ENCODE results near the gene MACROD1.

The MACROD1 gene

DNA sequence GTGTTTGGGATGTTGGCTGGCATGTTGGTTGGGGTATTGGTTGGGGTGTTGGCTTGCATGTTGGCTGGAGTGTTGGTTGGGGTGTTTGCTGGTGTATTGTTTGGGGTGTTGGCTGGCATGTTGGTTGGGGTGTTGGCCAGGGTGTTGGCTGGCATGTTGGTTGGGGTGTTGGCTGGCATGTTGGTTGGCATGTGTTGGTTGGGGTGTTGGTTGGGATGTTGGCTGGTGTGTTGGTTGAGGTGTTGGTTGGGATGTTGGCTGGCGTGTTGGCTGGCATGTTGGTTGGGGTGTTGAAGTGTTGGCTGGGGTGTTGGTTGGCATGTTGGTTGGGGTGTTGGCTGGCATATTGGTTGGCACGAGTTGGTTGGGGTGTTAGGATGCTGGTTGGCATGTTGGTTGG lies 155.1 kb downstream of the MACROD1 start:
- H3K36me3 Mint-ChIP-seq (ENCODE audit: low read depth), result no peaks in the 10 kb centered on the region
- H3K9me3 Mint-ChIP-seq, result peaks cover 9% of the 10 kb centered on the region
- H3K4me3 Mint-ChIP-seq, result no peak overlapping the region
- TF ChIP-seq, protein P1, sequence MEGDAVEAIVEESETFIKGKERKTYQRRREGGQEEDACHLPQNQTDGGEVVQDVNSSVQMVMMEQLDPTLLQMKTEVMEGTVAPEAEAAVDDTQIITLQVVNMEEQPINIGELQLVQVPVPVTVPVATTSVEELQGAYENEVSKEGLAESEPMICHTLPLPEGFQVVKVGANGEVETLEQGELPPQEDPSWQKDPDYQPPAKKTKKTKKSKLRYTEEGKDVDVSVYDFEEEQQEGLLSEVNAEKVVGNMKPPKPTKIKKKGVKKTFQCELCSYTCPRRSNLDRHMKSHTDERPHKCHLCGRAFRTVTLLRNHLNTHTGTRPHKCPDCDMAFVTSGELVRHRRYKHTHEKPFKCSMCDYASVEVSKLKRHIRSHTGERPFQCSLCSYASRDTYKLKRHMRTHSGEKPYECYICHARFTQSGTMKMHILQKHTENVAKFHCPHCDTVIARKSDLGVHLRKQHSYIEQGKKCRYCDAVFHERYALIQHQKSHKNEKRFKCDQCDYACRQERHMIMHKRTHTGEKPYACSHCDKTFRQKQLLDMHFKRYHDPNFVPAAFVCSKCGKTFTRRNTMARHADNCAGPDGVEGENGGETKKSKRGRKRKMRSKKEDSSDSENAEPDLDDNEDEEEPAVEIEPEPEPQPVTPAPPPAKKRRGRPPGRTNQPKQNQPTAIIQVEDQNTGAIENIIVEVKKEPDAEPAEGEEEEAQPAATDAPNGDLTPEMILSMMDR (IDR thresholded peaks at IDR 0.05), result no peak
- peaks cover 61% of the 10 kb centered on the region for H3K4me1 Mint-ChIP-seq
- H3K27me3 Mint-ChIP-seq (ENCODE audit: low read depth, poor library complexity), result peaks cover 74% of the 10 kb centered on the region
- no peak for DNase-seq
- H3K27ac Mint-ChIP-seq, result no peak overlapping the region

DNA sequence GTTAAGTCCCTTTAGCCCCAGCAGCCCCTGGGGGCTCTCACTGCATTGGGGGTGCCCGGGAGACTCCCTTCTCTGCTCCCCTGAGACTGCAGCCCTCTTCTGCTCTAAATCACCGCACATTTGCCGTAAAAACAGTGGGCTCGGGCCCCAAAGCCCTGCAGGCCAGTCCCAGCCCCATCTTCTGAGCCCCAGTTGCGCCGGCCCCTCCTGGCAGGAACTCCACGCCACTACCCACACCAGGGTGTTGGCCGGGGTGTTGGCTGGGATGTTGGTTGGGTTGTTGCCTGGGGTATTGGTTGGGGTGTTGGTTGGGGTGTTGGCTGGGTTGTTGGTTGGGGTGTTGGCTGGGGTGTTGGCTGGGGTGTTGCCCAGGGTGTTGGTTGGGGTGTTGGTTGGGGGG lies 156.2 kb downstream of the MACROD1 start:
- DNase-seq, result no peak
- peaks cover 77% of the 10 kb centered on the region for H3K27me3 Mint-ChIP-seq (ENCODE audit: low read depth, poor library complexity)
- peaks cover 53% of the 10 kb centered on the region for H3K4me1 Mint-ChIP-seq
- H3K4me3 Mint-ChIP-seq, result no peak overlapping the region
- no peak overlapping the region for H3K27ac Mint-ChIP-seq
- no peaks in the 10 kb centered on the region for H3K36me3 Mint-ChIP-seq (ENCODE audit: low read depth)
- H3K9me3 Mint-ChIP-seq, result peaks cover 9% of the 10 kb centered on the region
- TF ChIP-seq, protein P1 (IDR thresholded peaks at IDR 0.05), result no peak

DNA sequence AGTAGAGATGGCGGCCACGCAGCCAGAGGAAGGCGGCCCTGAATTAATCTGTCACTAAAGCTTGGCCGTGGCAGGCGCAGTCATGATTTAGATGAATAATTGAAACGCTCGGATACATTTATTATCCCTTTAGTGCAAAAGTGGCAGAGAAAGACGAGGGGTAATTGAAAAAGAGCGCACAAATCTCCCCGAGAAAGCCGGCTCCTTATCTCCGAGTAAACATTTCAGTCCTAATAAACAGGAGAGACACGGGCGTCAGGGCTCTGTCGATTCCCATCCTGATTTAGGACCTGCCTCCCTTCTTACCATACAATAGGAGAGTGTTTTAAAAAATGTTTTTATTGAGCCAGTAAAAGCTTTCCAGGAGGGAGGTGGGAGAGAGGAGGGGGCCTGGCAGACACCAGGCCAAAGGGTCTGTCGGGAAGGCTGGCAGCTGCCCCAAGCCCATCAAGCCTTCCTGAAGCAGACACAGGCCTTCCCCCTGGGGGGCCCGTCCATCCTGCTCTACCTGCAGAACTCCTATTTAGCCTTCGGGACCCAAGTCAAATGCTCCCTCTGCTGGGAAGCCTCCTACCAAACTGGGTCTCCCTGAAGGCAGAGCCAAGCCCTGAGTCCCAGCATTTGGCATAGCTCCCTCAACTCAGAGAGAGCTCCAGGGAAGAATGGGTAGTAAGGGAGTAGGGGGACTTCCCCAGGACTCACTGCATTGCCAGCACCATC lies 156.8 kb downstream of the MACROD1 start:
- H3K27me3 Mint-ChIP-seq (ENCODE audit: low read depth, poor library complexity), result peaks cover 76% of the 10 kb centered on the region
- no peak overlapping the region for H3K27ac Mint-ChIP-seq
- no peaks in the 10 kb centered on the region for H3K36me3 Mint-ChIP-seq (ENCODE audit: low read depth)
- H3K4me3 Mint-ChIP-seq, result no peak overlapping the region
- peaks cover 48% of the 10 kb centered on the region for H3K4me1 Mint-ChIP-seq
- TF ChIP-seq, protein P1 (IDR thresholded peaks at IDR 0.05), result no peak
- H3K9me3 Mint-ChIP-seq, result peaks cover 9% of the 10 kb centered on the region
- DNase-seq, result no peak

DNA sequence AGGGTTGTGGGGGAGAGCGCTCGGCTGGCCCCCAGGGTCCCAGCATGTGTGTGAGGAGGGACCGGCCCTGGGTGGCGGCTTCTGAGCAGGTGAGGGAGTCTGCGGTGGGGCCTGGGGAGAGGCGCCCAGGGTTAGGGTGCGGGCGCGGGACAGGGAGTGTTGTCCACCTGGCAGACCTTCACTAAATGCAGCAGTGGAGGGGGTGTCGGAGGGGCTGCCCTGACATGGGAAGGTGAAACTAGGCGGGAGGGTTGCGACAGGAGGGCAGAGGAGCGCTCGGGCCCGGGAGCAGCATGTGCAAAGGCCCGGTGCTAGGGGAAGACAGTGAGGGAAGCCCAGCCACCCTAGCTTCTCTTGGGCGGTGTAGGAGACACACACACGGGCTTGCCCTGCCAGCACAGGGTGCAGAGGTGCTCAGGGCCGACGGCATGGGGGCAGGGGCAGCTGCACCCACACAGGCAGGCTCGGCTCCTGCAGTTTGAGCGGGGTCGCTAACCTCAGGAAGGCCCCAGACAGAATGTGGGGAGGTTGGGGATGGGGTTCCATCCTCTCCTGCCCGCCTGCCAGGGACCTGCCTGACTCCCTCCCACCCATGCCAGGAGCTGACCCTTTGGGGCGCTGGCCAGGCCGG lies 157.5 kb downstream of the MACROD1 start:
- Mint-ChIP-seq H3K36me3 (ENCODE audit: low read depth) (no peaks in the 10 kb centered on the region), H3K4me3 (peak overlapping the region; percentile 39), H3K4me1 (peaks cover 47% of the 10 kb centered on the region), H3K27ac (no peak overlapping the region), H3K9me3 (peaks cover 9% of the 10 kb centered on the region), H3K27me3 (ENCODE audit: low read depth, poor library complexity) (peaks cover 75% of the 10 kb centered on the region)
- no peak for DNase-seq
- TF ChIP-seq, protein P1 (IDR thresholded peaks at IDR 0.05), result no peak

DNA sequence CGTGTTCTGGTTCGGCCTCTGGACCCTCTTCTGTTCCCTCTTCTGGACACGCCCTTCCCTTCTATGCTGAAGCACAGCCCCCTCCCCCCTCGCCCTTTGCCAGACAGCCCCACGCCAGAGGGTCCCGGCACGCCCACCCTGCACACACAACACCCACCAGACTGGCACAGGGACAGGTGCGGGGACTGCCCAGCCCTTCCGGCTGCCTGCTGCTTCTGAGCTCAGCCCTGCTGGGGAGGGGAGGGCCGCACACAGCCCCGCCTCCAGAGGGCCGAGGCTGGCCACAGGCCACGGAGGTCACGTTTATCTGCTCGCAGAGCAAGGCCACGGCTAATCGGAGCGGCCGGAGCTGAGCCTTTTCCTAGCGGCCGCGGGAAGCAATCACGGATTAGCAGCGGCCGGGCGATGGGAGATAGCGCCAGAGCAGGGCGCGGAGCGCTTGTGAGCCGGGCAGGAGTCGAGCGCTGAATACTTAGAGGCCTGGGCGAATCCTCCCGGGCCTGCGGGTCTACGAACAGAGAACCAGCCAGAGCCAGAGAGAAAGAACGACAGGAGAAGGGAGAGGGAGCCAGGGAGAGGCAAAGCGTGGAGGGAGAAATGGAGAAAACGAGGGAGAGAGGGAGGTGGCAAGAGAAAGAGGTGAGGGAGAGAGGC lies 158.2 kb downstream of the MACROD1 start:
- peak; percentile 73 for DNase-seq
- H3K4me3 Mint-ChIP-seq, result peak overlapping the region; percentile 39
- H3K9me3 Mint-ChIP-seq, result peaks cover 9% of the 10 kb centered on the region
- peaks cover 75% of the 10 kb centered on the region for H3K27me3 Mint-ChIP-seq (ENCODE audit: low read depth, poor library complexity)
- peaks cover 41% of the 10 kb centered on the region for H3K4me1 Mint-ChIP-seq
- no peaks in the 10 kb centered on the region for H3K36me3 Mint-ChIP-seq (ENCODE audit: low read depth)
- TF ChIP-seq, protein P1 (IDR thresholded peaks at IDR 0.05), result peak; percentile 25
- H3K27ac Mint-ChIP-seq, result no peak overlapping the region

Data from nephron progenitor cell (in vitro differentiated cells).